Measurements from ENCODE around the gene PRKAG3.

DNA sequence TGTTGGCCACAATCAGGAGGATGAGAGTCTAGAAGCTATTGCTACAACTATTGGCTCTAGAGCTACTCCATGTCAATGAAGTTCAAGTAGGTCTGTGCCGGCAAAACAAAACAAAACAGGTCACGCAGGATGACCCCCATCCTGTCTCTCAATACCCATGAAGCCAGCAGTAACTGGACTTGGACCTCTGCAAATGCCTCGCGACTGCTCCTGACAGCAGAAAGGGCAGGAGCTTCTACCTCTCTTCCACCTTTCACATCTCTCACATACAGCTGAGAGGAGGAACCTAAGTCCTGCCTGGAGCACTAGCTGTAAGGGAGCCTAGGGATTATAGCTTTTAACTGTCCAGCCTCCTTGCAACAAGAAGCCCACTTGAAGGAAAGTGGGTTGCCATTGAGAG, 16.0 kb downstream of the PRKAG3 start:
- TF ChIP-seq, protein P1, sequence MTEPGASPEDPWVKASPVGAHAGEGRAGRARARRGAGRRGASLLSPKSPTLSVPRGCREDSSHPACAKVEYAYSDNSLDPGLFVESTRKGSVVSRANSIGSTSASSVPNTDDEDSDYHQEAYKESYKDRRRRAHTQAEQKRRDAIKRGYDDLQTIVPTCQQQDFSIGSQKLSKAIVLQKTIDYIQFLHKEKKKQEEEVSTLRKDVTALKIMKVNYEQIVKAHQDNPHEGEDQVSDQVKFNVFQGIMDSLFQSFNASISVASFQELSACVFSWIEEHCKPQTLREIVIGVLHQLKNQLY (CRISPR knock-in tag; IDR thresholded peaks at IDR 0.05): no peak
- no peak for TF ChIP-seq ELF4 (CRISPR knock-in tag; IDR thresholded peaks at IDR 0.05; ENCODE audit: low read depth)
- TF ChIP-seq, protein P2, sequence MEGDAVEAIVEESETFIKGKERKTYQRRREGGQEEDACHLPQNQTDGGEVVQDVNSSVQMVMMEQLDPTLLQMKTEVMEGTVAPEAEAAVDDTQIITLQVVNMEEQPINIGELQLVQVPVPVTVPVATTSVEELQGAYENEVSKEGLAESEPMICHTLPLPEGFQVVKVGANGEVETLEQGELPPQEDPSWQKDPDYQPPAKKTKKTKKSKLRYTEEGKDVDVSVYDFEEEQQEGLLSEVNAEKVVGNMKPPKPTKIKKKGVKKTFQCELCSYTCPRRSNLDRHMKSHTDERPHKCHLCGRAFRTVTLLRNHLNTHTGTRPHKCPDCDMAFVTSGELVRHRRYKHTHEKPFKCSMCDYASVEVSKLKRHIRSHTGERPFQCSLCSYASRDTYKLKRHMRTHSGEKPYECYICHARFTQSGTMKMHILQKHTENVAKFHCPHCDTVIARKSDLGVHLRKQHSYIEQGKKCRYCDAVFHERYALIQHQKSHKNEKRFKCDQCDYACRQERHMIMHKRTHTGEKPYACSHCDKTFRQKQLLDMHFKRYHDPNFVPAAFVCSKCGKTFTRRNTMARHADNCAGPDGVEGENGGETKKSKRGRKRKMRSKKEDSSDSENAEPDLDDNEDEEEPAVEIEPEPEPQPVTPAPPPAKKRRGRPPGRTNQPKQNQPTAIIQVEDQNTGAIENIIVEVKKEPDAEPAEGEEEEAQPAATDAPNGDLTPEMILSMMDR (IDR thresholded peaks at IDR 0.05): no peak
- no peak for TF ChIP-seq SP1 (CRISPR knock-in tag; conservative IDR thresholded peaks at IDR 0.05)
- TF ChIP-seq, protein P3, sequence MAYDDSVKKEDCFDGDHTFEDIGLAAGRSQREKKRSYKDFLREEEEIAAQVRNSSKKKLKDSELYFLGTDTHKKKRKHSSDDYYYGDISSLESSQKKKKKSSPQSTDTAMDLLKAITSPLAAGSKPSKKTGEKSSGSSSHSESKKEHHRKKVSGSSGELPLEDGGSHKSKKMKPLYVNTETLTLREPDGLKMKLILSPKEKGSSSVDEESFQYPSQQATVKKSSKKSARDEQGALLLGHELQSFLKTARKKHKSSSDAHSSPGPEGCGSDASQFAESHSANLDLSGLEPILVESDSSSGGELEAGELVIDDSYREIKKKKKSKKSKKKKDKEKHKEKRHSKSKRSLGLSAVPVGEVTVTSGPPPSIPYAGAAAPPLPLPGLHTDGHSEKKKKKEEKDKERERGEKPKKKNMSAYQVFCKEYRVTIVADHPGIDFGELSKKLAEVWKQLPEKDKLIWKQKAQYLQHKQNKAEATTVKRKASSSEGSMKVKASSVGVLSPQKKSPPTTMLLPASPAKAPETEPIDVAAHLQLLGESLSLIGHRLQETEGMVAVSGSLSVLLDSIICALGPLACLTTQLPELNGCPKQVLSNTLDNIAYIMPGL (CRISPR knock-in tag; IDR thresholded peaks at IDR 0.05): no peak
- no peak for TF ChIP-seq GRHL2 (CRISPR knock-in tag; IDR thresholded peaks at IDR 0.05; ENCODE audit: insufficient replicate concordance, severe bottlenecking)
- no peak for TF ChIP-seq FOXJ3 (CRISPR knock-in tag; IDR thresholded peaks at IDR 0.05; ENCODE audit: borderline replicate concordance)
- TF ChIP-seq FOXK1 (CRISPR knock-in tag; IDR thresholded peaks at IDR 0.05): no peak
- no peak for TF ChIP-seq TEAD4 (CRISPR knock-in tag; IDR thresholded peaks at IDR 0.05)
- no peak for TF ChIP-seq CREB1 (CRISPR knock-in tag; IDR thresholded peaks at IDR 0.05)
- TF ChIP-seq, protein P4, sequence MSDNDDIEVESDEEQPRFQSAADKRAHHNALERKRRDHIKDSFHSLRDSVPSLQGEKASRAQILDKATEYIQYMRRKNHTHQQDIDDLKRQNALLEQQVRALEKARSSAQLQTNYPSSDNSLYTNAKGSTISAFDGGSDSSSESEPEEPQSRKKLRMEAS (CRISPR knock-in tag; IDR thresholded peaks at IDR 0.05): no peak
- TF ChIP-seq TP53 (CRISPR knock-in tag; IDR thresholded peaks at IDR 0.05): no peak

Measured in WTC11 (cell line).